Measurements from ENCODE around the gene PHF23. TPM values are rescaled to one million over a fixed set of nuclear protein-coding genes. Genes with fewer than 3 reads are reported as not detected.

Gene PHF23
- total RNA-seq, 1 experiment from 2014 or later: 110 TPM

DNA sequence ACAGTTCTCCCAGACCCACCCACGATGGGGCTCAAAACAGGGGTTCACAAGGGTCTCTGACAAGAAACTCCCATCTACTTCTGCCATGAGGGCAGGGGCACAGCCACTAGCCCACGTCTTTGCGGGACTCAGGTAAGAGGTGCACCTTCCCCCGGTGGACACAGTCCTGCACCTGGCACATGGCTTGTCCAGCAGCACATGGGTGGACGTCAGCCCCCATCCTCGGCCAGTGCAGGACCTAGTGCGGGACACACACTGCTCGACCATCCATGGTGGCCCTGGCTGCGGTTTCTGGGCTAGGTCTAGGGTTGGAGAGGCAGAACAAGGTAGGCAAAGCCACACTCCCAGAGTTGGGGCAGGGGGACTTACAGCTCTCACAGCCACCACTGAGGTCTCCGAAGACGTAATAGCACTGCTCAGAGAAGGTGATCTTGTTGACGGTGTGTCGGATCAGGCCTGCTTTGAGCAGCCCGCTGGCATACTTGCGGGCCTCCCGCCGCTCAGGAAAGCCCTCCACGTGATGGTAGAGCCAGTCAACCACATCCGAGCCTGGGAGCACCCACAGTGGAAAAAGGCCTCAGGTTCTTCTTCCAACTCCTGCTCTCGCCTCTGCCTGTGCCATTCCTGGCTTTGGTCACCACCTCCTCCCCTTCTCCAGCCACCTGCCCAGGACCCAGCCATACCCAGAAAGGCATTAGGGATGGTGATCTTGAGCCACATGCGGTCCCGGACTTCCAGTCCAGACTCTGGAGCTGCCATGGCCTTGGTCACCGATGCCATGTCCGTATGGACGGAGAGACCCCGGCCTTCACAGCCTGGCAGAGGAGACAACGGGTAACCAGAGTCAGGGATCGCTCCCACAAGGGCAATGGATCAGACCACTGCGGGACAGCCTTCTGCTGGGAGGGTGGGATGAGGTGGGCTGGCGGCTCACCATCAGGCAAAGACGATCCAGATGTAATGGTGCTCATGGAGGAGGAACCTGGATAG lies 12.2 kb downstream of the PHF23 start:
- Histone ChIP-seq H3K9ac (ENCODE audit: extremely low read depth, insufficient read length, low read length) (no peak overlapping the region), H2BK5ac (ENCODE audit: insufficient read length, low read length) (no peak overlapping the region), H2BK12ac (ENCODE audit: insufficient read length, low read depth, low read length) (no peak overlapping the region), H3K4me2 (ENCODE audit: insufficient read depth, insufficient read length, low read length) (no peak overlapping the region), H2BK15ac (ENCODE audit: low read depth, low read length) (no peak overlapping the region), H3T11ph (ENCODE audit: low read length) (no peak overlapping the region), H3K18ac (ENCODE audit: insufficient read length, low read depth, low read length) (no peak overlapping the region), H3K56ac (ENCODE audit: insufficient read length, low read depth, low read length) (no peak overlapping the region), H3K79me2 (ENCODE audit: insufficient read depth, low read length) (peaks cover 3% of the 10 kb centered on the region; the same call in 1 of the 2 replicates), H2AFZ (ENCODE audit: low read length) (no peak overlapping the region), H3K4ac (ENCODE audit: low read depth, low read length) (no peak overlapping the region), H3K27me3 (ENCODE audit: insufficient read depth, low read length) (no peaks in the 10 kb centered on the region), H3K4me1 (ENCODE audit: insufficient read depth, low read length) (no peaks in the 10 kb centered on the region), H3K23me2 (ENCODE audit: insufficient read length, low read depth, low read length, poor library complexity, severe bottlenecking) (no peaks in the 10 kb centered on the region), H2BK20ac (ENCODE audit: low read depth, low read length, poor library complexity, severe bottlenecking) (no peak overlapping the region), H2AK5ac (ENCODE audit: insufficient read length, low read length) (no peak overlapping the region), H4K8ac (replicated peaks; ENCODE audit: insufficient read length, low read depth, low read length) (no peak overlapping the region), H3K14ac (ENCODE audit: insufficient read depth, low read length) (no peak overlapping the region), H3K9me3 (ENCODE audit: control insufficient read depth, low read depth, low read length) (no peaks in the 10 kb centered on the region), H2BK120ac (ENCODE audit: low read depth, low read length, poor library complexity, severe bottlenecking) (no peak overlapping the region), H3K79me1 (ENCODE audit: insufficient read depth, low read depth, low read length, poor library complexity, severe bottlenecking) (peaks cover 7% of the 10 kb centered on the region), H3K27ac (ENCODE audit: insufficient read length, low read depth, low read length) (no peak overlapping the region), H4K20me1 (ENCODE audit: control insufficient read depth, insufficient read depth, insufficient read length) (no peaks in the 10 kb centered on the region), H3K23ac (ENCODE audit: insufficient read length, low read depth, low read length) (no peak overlapping the region), H4K91ac (ENCODE audit: insufficient read length, low read depth, low read length) (no peak overlapping the region), H4K5ac (ENCODE audit: insufficient read length, low read depth, low read length) (no peak overlapping the region)
- no peak overlapping the region for H3K27ac Mint-ChIP-seq
- no CpG with 5 or more reads among the region's 31 CpGs for WGBS (ENCODE audit: extremely low coverage, insufficient read length, low lambda C conversion rate)
- H3K9me3 Mint-ChIP-seq: no peaks in the 10 kb centered on the region; a peak in 1 of 5 replicates
- TF ChIP-seq, protein P1, sequence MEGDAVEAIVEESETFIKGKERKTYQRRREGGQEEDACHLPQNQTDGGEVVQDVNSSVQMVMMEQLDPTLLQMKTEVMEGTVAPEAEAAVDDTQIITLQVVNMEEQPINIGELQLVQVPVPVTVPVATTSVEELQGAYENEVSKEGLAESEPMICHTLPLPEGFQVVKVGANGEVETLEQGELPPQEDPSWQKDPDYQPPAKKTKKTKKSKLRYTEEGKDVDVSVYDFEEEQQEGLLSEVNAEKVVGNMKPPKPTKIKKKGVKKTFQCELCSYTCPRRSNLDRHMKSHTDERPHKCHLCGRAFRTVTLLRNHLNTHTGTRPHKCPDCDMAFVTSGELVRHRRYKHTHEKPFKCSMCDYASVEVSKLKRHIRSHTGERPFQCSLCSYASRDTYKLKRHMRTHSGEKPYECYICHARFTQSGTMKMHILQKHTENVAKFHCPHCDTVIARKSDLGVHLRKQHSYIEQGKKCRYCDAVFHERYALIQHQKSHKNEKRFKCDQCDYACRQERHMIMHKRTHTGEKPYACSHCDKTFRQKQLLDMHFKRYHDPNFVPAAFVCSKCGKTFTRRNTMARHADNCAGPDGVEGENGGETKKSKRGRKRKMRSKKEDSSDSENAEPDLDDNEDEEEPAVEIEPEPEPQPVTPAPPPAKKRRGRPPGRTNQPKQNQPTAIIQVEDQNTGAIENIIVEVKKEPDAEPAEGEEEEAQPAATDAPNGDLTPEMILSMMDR (conservative IDR thresholded peaks at IDR 0.05): no peak
- H3K27me3 Mint-ChIP-seq (ENCODE audit: low read depth): peaks cover 1% of the 10 kb centered on the region; the same call in 1 of the 2 replicates
- H3K4me3 Mint-ChIP-seq: no peak overlapping the region
- peaks cover 4 to 7% of the 10 kb centered on the region in 2 experiments for H3K4me1 Mint-ChIP-seq
- peaks cover 37 to 82% (median 81%) of the 10 kb centered on the region in 3 experiments; a peak in 6 of 7 replicates for H3K36me3 Mint-ChIP-seq (ENCODE audit: insufficient read depth in 1 of 3, low read depth in 3 of 3)
- DNase-seq: no peak
